GM12873 (cell line): ENCODE measurements around the gene PDE10A.

Source experiments
- CTCF ChIP-seq: IDR thresholded peaks from 2 replicates; pipeline ENCODE4 v1.5.1; 2012; ENCODE audit warnings: low read depth, mild to moderate bottlenecking, moderate library complexity, low read length, control low read depth; ENCODE audit not compliant: insufficient read depth; ENCODE audit errors: missing control alignments

PDE10A gene

GRCh38 chr6:165486183-165487137 lies 176.6 kb downstream of the PDE10A start:
- no peak for TF ChIP-seq CTCF

- no peak for TF ChIP-seq CTCF
Measured at GRCh38 chr6:165484178-165484889, 178.7 kb downstream of the PDE10A start.

GRCh38 chr6:165481921-165482320 lies 181.1 kb downstream of the PDE10A start:
- TF ChIP-seq CTCF = no peak

- TF ChIP-seq CTCF = no peak
Measured at GRCh38 chr6:165480916-165481315, 182.1 kb downstream of the PDE10A start.

GRCh38 chr6:165478581-165478980 lies 184.5 kb downstream of the PDE10A start:
- no peak for TF ChIP-seq CTCF

GRCh38 chr6:165469483-165469882 lies 193.6 kb downstream of the PDE10A start:
- no peak for TF ChIP-seq CTCF

GRCh38 chr6:165468340-165469235 lies 194.5 kb downstream of the PDE10A start:
- no peak for TF ChIP-seq CTCF
